T-helper 2 cell treated with Interferon-gamma antibody and Interleukin-4, amounts not matched to agents 100 ng/mL and 5 ng/mL, for 36 hours (primary cell): ENCODE data around the gene ATP6V0E2. TPM values are rescaled to one million over a fixed set of nuclear protein-coding genes. Genes with fewer than 3 reads are reported as not detected.

ENCODE experiments used
- intact Hi-C: fragments of 100-400 bp; cut with micrococcal nuclease; formaldehyde crosslinking; loops from one replicate; pipeline ENCODE4 v1.15.1; 2023
- total RNA-seq: library from RNA; stranded (reverse); gene quantifications from 2 replicates; pipeline ENCODE4 v1.2.3, GENCODE V29; 2022

ATP6V0E2 gene
- total RNA-seq, 1 donor from 2014 or later: 61.9 TPM

DNA sequence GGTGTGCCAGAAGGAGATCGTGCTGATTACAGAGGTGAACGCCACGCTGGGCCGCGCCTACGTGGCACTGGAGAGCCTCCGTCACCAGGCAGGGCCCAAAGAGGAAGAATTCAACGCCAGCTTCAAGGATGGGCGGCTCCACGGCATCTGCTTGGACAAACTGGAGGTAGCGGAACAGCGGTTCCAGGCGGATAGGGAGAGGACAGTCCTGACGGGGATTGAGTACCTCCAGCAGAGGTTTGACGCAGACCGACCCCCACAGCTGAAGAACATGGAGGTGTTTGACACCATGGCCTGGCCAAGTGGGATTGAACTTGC is 12.1 kb upstream of the ATP6V0E2 start:
- intact Hi-C loops: no loop called here

DNA sequence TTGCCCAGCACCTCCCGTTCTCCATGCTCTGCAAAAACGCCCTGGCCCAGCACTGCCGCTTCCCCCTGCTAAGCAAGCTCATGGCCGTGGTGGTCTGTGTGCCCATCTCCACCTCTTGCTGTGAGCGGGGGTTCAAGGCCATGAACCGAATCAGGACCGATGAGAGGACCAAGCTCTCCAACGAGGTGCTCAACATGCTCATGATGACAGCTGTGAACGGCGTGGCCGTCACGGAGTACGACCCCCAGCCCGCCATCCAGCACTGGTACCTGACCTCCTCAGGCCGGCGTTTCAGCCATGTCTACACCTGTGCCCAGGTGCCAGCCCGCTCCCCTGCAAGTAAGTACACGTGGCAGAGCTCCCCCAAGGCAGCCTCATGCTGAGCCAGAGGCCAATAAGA is 11.6 kb upstream of the ATP6V0E2 start:
- intact Hi-C loops: no loop called here

DNA sequence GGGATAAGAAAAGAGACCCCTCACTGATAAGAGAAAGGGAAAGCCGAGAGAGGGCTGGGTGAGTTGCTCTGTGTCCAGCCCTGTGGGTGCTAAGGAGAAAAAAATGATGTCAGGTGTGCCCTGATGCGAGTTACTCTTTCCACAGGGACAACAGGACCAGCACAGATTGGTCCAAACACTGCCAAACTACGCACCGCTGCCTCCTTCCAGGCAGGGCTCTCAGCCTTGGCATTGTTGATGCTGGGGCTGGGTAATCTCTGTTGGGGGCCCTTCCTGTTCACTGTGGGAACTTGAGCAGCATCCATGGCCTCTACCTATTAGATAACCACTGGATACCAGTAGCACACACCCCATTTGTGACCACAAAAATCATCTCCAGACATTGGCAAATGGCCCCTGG is 10.3 kb upstream of the ATP6V0E2 start:
- intact Hi-C loops: no loop called here

DNA sequence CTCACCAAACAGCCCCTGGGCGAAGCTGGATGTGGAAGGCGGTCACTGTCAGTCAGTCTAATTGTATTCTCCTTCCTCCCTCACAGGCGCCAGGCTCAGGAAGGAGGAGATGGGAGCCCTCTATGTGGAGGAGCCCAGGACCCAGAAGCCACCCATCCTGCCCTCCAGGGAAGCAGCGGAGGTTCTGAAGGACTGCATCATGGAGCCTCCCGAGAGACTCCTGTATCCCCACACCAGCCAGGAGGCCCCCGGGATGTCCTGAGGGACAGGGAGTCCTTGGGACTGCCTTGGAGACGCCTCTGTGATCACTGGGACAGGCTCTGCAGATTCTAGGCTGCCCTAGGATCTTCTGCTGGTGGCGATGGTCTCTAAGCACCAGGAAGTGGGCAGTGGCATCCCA is 9.7 kb upstream of the ATP6V0E2 start:
- intact Hi-C loops: no loop called here

DNA sequence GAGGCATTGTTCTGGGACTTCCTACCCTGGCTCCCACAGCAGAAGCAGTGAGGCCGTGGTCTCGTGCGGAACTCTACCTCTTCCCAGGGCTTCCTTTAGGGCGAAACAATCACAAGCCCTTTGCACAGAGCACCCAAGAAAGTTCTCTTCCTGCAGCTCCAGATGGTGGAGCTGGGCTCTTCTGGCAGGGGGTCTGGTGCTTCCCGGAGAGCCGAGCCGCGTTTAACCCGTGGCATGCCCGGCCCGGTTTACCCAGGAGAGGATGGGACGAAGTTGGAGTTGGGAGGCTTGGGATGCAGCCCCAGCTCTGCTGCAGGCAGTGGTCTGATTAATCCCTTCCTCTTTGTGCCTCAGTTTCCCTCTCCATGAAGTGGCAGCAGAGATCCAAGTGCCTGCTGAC is 9.0 kb upstream of the ATP6V0E2 start:
- intact Hi-C loops: loop anchor here (1.0 kb wide), 1 partner anchor 26 kb away; the partner anchor contains the start of gene ZNF862

DNA sequence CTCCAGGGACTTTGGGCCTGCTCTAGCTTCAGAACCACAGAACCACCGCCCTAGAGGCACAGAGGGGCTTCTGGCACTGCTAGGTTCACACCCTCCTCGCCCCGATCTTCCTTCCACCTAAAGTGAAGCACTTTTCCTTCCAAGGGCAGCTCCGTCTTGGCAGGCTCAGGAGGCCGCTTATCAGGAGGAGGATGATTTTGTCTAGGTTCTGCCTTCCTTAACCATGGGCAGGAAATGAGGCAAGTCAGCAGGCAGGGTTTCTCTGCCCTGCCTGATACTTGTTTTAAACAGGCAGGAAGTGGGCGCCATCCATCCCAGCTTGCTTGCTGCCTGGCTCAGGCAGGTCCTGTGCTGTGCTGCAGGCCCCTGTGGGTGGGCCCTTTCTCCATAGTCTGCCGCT is 8.3 kb upstream of the ATP6V0E2 start:
- intact Hi-C loops: loop anchor here (1.0 kb wide), 1 partner anchor 27 kb away; the partner anchor contains the start of gene ZNF862

DNA sequence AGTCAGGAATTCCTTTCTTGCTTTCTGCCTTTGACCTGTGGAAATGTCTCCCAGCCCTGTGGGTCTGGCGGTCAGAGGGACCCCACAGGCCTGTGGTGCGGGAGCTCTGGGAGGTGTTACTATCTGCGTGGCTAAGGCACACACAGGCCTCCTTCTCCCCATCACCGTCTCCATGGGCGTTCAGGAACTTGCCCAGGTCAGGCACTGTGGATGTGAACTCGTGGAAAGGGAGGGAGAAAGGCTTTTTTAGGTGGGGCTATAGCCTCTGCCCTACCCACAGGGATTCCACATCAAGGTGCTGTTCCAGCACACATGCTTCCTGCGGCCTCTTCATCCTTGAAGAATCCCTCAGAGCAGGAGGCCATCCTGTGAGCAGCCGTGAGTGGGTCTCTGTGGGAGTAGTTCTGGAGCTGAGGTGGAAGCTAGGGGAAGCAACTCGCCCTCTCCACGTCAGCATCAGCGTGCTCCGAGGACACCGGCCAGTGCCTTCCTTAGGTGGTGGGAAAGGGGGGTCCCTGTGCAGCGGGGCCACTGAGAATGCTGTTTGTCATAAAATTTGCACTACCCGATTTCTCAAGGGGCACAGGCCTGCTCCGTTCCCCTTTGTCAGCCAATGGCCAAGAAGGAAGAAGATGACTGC is 7.5 kb upstream of the ATP6V0E2 start:
- intact Hi-C loops: no loop called here

DNA sequence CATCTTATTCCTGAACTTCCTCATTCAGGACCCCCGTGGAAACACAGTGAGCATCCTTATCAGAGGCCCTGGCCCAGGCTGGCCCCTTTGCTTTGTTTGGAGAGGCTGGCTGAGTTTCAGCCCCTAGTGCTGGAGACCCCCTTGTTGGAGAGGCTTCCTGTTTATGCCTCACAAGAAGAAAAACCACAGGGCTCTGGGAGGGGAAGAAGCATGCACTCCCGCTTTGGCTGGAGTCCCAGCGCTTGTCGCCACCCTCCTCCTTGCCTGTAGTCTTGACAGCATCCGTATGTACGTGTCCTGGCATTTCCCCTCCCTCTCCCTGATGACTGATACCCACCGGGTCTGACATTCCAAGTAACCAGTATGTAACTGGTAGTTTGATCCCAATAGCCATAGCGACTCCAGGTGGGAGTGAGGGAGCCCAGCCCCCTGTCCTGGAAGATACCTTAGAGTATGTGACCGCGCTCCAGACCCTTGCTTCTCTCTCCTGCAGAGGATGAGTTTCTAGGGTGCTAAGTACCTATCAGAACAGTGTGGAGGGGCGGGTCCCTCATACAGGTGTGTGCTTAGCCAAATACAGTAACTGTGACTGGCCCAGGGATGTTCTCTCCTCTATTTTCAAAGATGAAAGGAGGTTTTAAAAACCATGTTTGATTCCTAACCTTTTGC is 6.9 kb upstream of the ATP6V0E2 start:
- intact Hi-C loops: no loop called here

DNA sequence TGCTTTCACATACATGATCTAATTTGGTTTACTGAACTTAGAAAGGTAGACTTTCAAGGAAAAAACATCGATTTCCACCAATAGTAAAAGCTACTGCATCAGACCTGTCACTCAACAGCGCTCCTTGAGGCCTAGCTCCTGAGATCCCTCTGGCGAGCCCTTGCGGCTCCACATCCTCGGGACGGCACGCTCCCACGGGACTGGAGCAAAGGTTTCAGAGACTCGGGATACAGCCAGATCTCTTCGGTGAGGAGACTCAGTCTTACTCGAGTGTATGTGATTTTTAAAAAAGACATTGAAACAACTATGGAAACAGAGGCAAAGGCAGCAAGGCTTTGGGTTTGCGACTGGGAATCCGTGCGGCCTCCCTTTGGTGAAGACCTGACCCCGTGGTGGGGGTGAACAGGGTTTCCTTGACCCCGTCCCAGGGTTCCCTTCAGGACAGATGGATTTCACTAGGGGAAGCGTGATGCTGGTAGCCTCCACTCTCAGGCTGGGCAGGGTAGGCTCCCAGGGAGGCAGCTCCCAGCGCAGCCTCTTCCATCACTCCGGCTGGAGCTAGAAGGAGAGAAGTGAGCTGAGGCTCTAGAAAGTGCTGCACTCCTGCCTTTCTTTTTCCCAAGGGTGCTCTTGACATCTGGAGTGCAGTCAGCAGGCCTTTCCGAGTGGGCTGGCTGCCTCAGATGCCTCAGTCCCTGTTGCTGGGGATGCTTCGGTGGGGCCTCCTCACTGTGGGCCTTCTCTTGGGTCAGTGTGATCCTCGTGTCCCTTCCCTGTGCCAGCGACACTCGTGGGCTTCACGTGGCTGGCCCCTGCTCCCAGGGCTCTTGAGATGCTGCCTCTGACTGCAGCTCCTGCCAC is 5.8 kb upstream of the ATP6V0E2 start:
- intact Hi-C loops: no loop called here

DNA sequence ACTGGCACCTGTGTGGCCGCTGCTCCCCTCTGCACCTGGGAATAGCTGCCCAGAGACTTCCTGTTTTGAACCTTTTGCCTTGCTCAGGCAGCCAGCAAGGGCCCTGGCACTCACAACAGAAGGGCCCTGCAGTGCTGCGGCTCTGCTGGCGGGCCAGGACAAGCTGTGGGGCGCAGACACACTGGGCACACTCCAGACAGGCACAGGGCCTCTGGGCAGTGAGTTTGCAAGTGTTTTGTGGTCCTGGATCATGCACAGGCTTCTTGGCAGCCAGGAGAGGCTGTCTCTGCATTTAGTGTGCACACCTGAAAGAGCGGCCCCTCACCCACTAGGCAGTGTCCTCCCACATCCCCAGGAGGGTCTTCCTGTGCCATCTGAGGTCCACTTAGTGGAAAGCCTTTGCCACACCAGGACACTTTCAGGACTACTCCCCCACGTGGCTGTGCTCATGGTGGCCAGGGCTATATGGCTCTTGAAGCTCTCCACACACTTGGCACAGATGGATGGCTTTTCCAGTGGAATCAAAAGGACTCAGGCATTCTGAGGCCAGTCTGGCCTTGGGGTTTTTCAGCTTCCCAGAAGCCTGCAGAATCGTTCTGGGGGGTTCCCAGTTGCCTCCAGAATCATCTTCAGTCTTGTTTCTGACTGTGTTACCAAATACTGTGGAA is 5.0 kb upstream of the ATP6V0E2 start:
- intact Hi-C loops: no loop called here

DNA sequence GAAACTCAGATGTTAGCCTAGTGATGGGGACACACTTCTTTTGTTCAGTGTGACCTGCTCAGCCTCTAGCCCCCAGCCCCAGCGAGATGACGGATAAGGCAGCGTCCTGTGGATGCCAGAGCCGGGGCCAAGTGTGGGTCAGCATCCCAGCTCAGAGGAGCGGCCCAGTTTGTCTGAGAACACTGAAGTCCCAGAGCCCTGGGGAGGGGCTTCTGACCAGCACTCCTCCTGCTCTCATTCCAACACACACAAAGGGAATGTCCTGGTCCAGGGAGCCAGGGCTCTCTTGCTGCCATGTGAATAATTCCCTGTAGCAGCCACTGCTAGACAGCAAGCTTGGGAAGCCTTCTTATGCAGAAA is 4.5 kb upstream of the ATP6V0E2 start:
- intact Hi-C loops: no loop called here

DNA sequence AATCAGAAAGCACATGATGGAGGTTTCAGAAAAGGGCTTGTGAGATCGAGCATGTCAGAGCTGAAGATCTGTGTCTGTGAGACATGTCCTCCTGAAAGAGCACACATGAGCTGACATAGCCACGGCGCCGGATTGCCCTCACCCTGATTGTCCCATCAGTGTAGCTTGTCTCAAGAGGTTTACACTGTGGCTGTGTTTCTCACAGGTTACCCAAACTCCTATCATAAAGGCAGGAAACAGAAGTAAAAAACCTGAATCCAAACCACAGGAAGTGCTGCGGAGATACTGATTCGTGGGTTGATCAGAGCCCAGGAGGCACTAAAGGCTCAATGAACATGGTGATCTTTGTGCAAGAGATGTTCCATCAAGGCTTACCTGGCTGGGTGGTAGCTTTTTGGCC is 3.9 kb upstream of the ATP6V0E2 start:
- intact Hi-C loops: loop anchor here (2.0 to 5.0 kb wide), 2 partner anchors 452 to 1481 kb away; partner anchors contain the start of genes ACTR3C and LRRC61

DNA sequence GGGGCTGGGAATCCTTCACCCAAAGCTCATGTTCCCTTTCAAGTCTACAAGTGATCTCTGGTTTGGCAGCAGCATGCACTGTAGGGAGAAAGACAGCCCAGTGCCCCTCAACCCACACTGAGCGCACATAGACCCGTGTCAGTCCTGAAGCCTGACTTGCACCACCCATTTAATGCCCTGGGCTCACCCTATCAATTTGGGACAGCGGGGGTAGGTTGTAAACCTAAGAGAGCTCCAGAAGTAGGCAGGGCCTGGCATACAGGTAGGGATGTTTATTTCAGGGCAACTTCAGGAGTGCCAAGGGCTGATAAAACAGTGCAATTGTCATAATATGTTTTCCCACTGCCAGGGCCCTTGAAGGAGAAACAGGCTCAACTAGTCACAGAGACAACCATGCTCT is 3.5 kb upstream of the ATP6V0E2 start:
- intact Hi-C loops: loop anchor here (2.0 to 5.0 kb wide), 2 partner anchors 452 to 1481 kb away; partner anchors contain the start of genes ACTR3C and LRRC61

DNA sequence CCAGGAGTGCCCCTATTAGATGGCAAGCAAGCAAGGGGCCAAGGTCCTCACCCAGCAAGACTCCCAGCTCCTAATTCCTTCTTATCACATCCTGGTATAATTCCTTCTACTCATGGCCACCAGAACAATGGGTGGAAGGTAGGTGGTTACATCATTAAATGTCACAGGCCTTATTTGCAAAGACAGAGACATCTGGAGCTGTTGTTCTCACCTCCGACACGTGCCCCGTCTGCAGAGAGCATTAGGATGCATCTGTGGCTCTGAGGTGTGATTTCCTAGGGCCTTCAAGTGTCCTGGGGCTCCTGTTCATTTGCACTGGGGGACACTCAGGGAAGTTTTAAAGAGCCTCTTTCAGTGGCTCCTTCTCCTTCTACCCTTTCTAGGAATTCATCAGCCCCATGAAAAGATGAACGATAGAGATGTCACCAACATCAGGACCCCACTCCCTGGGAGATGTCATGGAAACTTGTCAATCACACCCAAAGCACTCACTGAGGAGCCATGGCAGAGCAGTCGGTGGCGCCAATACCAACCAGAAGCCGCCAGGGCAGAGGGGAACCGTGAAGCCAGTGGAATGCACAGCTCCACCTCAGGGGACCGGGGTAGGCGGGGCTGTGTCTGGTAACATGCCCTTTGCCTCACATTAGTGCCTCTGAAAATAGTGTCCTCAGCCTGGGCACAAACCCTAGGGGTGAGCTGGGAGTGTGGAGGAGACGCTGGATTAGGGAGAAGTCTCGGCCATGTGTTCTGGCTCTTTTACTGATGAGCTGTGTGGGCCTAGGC is 2.9 kb upstream of the ATP6V0E2 start:
- intact Hi-C loops: loop anchor here (2.0 to 5.0 kb wide), 2 partner anchors 451 to 1480 kb away; partner anchors contain the start of genes ACTR3C and LRRC61

DNA sequence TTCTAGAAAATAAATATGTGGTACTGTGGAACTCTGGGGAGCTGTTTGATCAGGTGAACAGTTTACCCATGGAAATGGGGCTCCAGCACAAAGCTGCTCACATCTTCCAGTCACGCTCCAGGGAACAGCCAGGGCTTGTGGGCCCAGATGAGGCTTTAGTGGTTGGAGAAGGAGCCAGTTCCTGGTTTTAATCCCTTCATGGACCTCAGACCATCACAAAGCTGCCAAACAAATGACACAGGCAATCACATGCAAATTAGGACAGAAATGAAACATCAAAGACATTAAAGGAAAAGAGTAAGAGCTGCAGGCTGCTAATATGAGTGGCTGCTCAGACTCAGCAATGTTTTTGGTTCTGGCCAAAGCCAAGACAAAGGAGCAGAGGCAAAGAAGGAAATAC is 2.2 kb upstream of the ATP6V0E2 start:
- intact Hi-C loops: loop anchor here (2.0 to 5.0 kb wide), 2 partner anchors 451 to 1479 kb away; partner anchors contain the start of genes ACTR3C and LRRC61

DNA sequence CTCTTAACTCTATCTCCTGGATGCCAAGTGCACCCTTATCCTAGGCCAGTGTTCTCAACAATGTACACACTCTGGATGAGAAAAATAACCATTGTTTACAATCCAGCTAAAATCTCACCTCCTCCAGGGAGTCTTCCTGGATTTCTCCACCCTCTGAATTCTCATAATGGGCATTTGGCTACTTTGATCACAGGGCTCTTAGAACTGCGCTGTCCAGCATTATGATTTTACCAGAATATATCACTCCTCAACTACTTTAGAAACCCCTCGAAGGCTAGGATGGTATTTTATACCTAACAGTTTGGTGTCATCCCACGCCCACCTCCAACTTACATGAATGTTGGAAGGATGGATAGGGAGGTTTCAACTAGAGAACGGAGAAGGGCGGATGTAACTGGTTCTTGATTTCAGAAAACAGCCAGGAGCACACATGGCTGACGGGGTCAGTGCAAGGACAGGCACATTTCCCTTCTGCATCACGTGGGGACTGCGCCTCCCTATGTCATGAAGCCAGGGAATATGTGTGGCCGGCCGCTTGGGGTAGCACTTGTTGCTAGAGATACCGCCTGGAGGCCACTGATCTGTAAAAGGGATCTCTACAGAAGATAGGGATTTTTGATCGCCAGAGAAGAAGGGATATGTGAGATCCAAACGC is 1.2 kb upstream of the ATP6V0E2 start:
- intact Hi-C loops: loop anchor here (1.0 to 5.0 kb wide), 2 partner anchors 34 to 450 kb away; partner anchors contain the start of genes ACTR3C, LRRC61 and ZNF862

DNA sequence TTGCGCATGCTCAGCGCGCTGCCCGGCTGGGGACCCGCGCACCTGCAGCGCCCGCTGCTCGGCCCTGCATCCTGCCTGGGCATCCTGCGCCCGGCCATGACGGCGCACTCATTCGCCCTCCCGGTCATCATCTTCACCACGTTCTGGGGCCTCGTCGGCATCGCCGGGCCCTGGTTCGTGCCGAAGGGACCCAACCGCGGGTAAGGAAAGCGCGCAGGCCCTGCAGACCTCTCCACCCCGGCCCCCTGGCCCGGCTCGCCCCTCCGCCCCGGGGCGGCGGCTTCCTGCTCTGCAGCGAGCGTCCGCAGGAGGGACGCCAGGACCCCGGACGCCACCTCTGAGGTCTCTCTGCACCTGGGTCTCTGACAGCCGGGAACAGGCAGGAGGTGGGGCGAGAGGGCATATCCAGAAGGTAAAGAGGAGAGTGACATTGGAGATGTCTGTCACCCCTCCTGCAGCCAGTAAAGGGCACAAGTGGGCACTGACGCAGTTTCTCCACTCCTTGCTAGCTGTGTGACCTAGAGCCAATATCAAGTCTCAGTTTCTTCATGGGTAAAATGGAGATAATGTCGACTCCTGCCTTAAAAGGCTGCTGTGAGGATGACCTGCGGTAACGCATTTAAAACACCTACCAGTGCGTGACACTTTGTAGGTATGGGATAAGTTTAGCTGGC is 338 bp downstream of the ATP6V0E2 start:
- intact Hi-C loops: loop anchor here (1.0 to 5.0 kb wide), 2 partner anchors 36 to 448 kb away; partner anchors contain the start of genes ACTR3C, LRRC61 and ZNF862

DNA sequence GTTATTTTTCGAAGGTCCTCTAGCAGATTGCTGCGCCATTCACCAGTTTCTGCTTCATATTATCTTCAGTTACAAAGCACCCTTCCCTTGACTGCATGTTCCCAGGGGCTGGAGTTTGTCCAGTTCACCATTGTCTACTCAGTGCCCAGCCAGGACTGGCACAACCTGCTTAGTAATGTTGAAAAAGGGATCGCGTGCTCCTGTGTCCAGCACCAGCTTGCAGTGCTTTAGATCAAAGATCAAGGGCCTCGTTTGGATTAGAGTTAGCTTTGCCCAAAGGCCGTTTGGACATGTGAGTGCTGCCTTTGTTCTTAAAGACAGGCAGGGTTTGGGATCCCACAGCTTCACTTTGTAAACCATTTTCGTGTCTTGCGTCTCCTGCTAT is 867 bp downstream of the ATP6V0E2 start:
- intact Hi-C loops: loop anchor here (5.0 kb wide), 1 partner anchor 448 kb away; the partner anchor contains the start of genes ACTR3C and LRRC61

DNA sequence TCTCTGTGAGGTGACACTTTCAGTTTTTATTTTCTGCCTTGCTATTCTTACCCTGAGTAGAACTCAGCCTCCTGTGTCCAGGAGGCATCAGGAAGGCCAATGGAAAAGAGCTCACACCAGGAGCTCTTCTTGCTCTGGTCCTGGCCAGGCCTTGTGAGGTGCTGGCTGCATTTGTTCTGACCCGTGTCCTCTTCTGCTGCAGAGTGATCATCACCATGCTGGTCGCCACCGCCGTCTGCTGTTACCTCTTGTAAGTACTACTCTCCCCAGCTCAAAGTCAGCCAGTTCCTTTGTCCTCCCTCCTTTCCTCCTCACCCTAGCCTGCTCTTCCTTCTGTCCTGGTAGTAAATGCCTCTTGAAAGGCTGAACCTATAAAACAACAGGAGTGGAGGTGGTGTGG is 1.6 kb downstream of the ATP6V0E2 start:
- intact Hi-C loops: no loop called here
